Activated T-helper 1 cell treated with anti-CD3 and anti-CD28 coated beads, Interleukin-2, amount 50 U/mL, for 16 hours (primary cell): ENCODE data around the gene CACNA1C.

Experiments
- DNase-seq, 2 donors: peaks; one replicate each; pipeline ENCODE4 v3.0.0-alpha.2; 2020; ENCODE audit warnings: low read depth in 1 of 2, low spot score in 1 of 2

Gene CACNA1C

GRCh38 chr12:2251526-2252209 lies 198.9 kb downstream of the CACNA1C start:
- no peak for DNase-seq

GRCh38 chr12:2255311-2255710 lies 202.5 kb downstream of the CACNA1C start:
- DNase-seq, result no peak

GRCh38 chr12:2255731-2256130 lies 202.9 kb downstream of the CACNA1C start:
- DNase-seq, result peak in 1 of 2 donors; percentile 25

- DNase-seq, result no peak
Measured at GRCh38 chr12:2256453-2256852, 203.7 kb downstream of the CACNA1C start.

- DNase-seq, result no peak
Measured at GRCh38 chr12:2256915-2257314, 204.1 kb downstream of the CACNA1C start.

- no peak for DNase-seq
Measured at GRCh38 chr12:2258025-2258424, 205.2 kb downstream of the CACNA1C start.

- DNase-seq, result no peak
Measured at GRCh38 chr12:2259369-2259768, 206.6 kb downstream of the CACNA1C start.

GRCh38 chr12:2260441-2260840 lies 207.7 kb downstream of the CACNA1C start:
- no peak for DNase-seq

- no peak for DNase-seq
Measured at GRCh38 chr12:2261708-2262107, 208.9 kb downstream of the CACNA1C start.

- no peak for DNase-seq
Measured at GRCh38 chr12:2262449-2262848, 209.7 kb downstream of the CACNA1C start.

- no peak for DNase-seq
Measured at GRCh38 chr12:2263901-2264300, 211.1 kb downstream of the CACNA1C start.

GRCh38 chr12:2264651-2265232 lies 212.0 kb downstream of the CACNA1C start:
- no peak for DNase-seq

GRCh38 chr12:2265461-2266167 lies 212.8 kb downstream of the CACNA1C start:
- no peak for DNase-seq

- DNase-seq, result no peak
Measured at GRCh38 chr12:2266666-2267620, 214.2 kb downstream of the CACNA1C start.

- no peak for DNase-seq
Measured at GRCh38 chr12:2267703-2268470, 215.1 kb downstream of the CACNA1C start.

GRCh38 chr12:2268471-2269286 lies 215.9 kb downstream of the CACNA1C start:
- no peak for DNase-seq

GRCh38 chr12:2270846-2271245 lies 218.1 kb downstream of the CACNA1C start:
- no peak for DNase-seq

GRCh38 chr12:2271961-2272360 lies 219.2 kb downstream of the CACNA1C start:
- no peak for DNase-seq

- no peak for DNase-seq
Measured at GRCh38 chr12:2273288-2273687, 220.5 kb downstream of the CACNA1C start.

- DNase-seq, result no peak
Measured at GRCh38 chr12:2273751-2274150, 221.0 kb downstream of the CACNA1C start.
